ENCODE data around the gene ATP6V0A1. TPM values are rescaled to one million over a fixed set of nuclear protein-coding genes. Genes with fewer than 3 reads are reported as not detected.
A peak's percentile ranks its signal among the peaks of the same experiment; 100 is the strongest.
"Not testable (repeated sequence)": the region's sequence is repeated elsewhere in the genome, so short reads cannot be mapped to it uniquely, and the experiment has no call there.

Gene ATP6V0A1
- total RNA-seq, 2 donors from 2014 or later = 14.6 to 44.3 TPM

GRCh38 chr17:42527932-42528331 is 69.3 kb downstream of the ATP6V0A1 start:
- H3K4me3 Mint-ChIP-seq = no peak overlapping the region
- no peak overlapping the region for H3K27ac Mint-ChIP-seq
- H3K27me3 Mint-ChIP-seq = no peaks in the 10 kb centered on the region
- no peaks in the 10 kb centered on the region for H3K36me3 Mint-ChIP-seq (ENCODE audit: low read depth)
- peaks cover 10% of the 10 kb centered on the region for H3K4me1 Mint-ChIP-seq
- no peak for ATAC-seq (replicated peaks)
- no peaks in the 10 kb centered on the region for H3K9me3 Mint-ChIP-seq

- no peak overlapping the region for H3K27ac Mint-ChIP-seq
- H3K4me3 Mint-ChIP-seq = no peak overlapping the region
- H3K27me3 Mint-ChIP-seq = no peaks in the 10 kb centered on the region
- no peaks in the 10 kb centered on the region for H3K36me3 Mint-ChIP-seq (ENCODE audit: low read depth)
- H3K9me3 Mint-ChIP-seq = no peaks in the 10 kb centered on the region
- ATAC-seq (replicated peaks) = no peak
- peaks cover 10% of the 10 kb centered on the region for H3K4me1 Mint-ChIP-seq
Measured at GRCh38 chr17:42529061-42529460, 70.4 kb downstream of the ATP6V0A1 start.

GRCh38 chr17:42530952-42531454 is 72.3 kb downstream of the ATP6V0A1 start:
- Mint-ChIP-seq H3K4me3 (peak overlapping the region; percentile 78), H3K36me3 (ENCODE audit: low read depth) (no peaks in the 10 kb centered on the region), H3K4me1 (peaks cover 16% of the 10 kb centered on the region), H3K9me3 (no peaks in the 10 kb centered on the region), H3K27ac (no peak overlapping the region), H3K27me3 (no peaks in the 10 kb centered on the region)
- no peak for ATAC-seq (replicated peaks)

GRCh38 chr17:42531455-42532354 is 73.0 kb downstream of the ATP6V0A1 start:
- ATAC-seq (replicated peaks) = peak; percentile 33
- peak overlapping the region; percentile 78 for H3K4me3 Mint-ChIP-seq

GRCh38 chr17:42535155-42536047 is 76.7 kb downstream of the ATP6V0A1 start:
- Mint-ChIP-seq H3K27me3 (no peaks in the 10 kb centered on the region), H3K4me1 (peaks cover 18% of the 10 kb centered on the region), H3K36me3 (ENCODE audit: low read depth) (no peaks in the 10 kb centered on the region), H3K9me3 (no peaks in the 10 kb centered on the region), H3K4me3 (peak overlapping the region; percentile 90), H3K27ac (peak overlapping the region; percentile 86)
- peak; percentile 2 for ATAC-seq (replicated peaks)

More at GRCh38 chr17:42531455-42532354, 73.0 kb downstream of the ATP6V0A1 start:
- Mint-ChIP-seq H3K4me1 (peaks cover 16% of the 10 kb centered on the region), H3K9me3 (no peaks in the 10 kb centered on the region), H3K36me3 (ENCODE audit: low read depth) (no peaks in the 10 kb centered on the region), H3K27me3 (no peaks in the 10 kb centered on the region), H3K27ac (peak overlapping the region; percentile 59)

- ATAC-seq (replicated peaks) = peak; percentile 94
- Mint-ChIP-seq H3K4me3 (peak within 1 kb of the TSS; percentile 90), H3K4me1 (peaks cover 21% of the 10 kb centered on the region), H3K27ac (peak within 1 kb of the TSS; percentile 86), H3K9me3 (no peaks in the 10 kb centered on the region), H3K27me3 (no peaks in the 10 kb centered on the region), H3K36me3 (ENCODE audit: low read depth) (no peaks in the 10 kb centered on the region)
Measured at GRCh38 chr17:42536048-42536371, 77.3 kb downstream of the ATP6V0A1 start, which contains the start of gene NAGLU. Gene NAGLU, plus strand, starts transcription at chr17:42536241. Its CDS starts 32 bp downstream, at chr17:42536273.

- Mint-ChIP-seq H3K4me1 (peaks cover 26% of the 10 kb centered on the region), H3K27me3 (no peaks in the 10 kb centered on the region), H3K4me3 (peak overlapping the region; percentile 90), H3K9me3 (no peaks in the 10 kb centered on the region), H3K27ac (peak overlapping the region; percentile 69), H3K36me3 (ENCODE audit: low read depth) (no peaks in the 10 kb centered on the region)
- peak; percentile 86 for ATAC-seq (replicated peaks)
Measured at GRCh38 chr17:42536372-42537155, 77.9 kb downstream of the ATP6V0A1 start.

- ATAC-seq (replicated peaks) = no peak
- peaks cover 26% of the 10 kb centered on the region for H3K4me1 Mint-ChIP-seq
- peak overlapping the region; percentile 90 for H3K4me3 Mint-ChIP-seq
- no peaks in the 10 kb centered on the region for H3K36me3 Mint-ChIP-seq (ENCODE audit: low read depth)
- no peaks in the 10 kb centered on the region for H3K27me3 Mint-ChIP-seq
- H3K27ac Mint-ChIP-seq = no peak overlapping the region
- no peaks in the 10 kb centered on the region for H3K9me3 Mint-ChIP-seq
Measured at GRCh38 chr17:42537156-42537805, 78.6 kb downstream of the ATP6V0A1 start.

GRCh38 chr17:42537826-42538451 is 79.3 kb downstream of the ATP6V0A1 start:
- H3K36me3 Mint-ChIP-seq (ENCODE audit: low read depth) = no peaks in the 10 kb centered on the region
- no peak for ATAC-seq (replicated peaks)
- H3K4me3 Mint-ChIP-seq = peak overlapping the region; percentile 90
- no peak overlapping the region for H3K27ac Mint-ChIP-seq
- peaks cover 26% of the 10 kb centered on the region for H3K4me1 Mint-ChIP-seq
- no peaks in the 10 kb centered on the region for H3K9me3 Mint-ChIP-seq
- H3K27me3 Mint-ChIP-seq = no peaks in the 10 kb centered on the region

- ATAC-seq (replicated peaks) = no peak
- Mint-ChIP-seq H3K27ac (no peak overlapping the region), H3K27me3 (no peaks in the 10 kb centered on the region), H3K36me3 (ENCODE audit: low read depth) (no peaks in the 10 kb centered on the region), H3K9me3 (no peaks in the 10 kb centered on the region), H3K4me1 (peaks cover 26% of the 10 kb centered on the region), H3K4me3 (peak overlapping the region; percentile 90)
Measured at GRCh38 chr17:42538482-42538881, 79.8 kb downstream of the ATP6V0A1 start.

GRCh38 chr17:42540558-42540957 is 81.9 kb downstream of the ATP6V0A1 start:
- Mint-ChIP-seq H3K27ac (peak overlapping the region; percentile 77), H3K4me3 (peak overlapping the region; percentile 62), H3K4me1 (peaks cover 24% of the 10 kb centered on the region)
- ATAC-seq (replicated peaks); H3K36me3 Mint-ChIP-seq (ENCODE audit: low read depth); H3K27me3 Mint-ChIP-seq; H3K9me3 Mint-ChIP-seq: not testable (repeated sequence)

GRCh38 chr17:42541041-42541833 is 82.6 kb downstream of the ATP6V0A1 start:
- peaks cover 21% of the 10 kb centered on the region for H3K4me1 Mint-ChIP-seq
- no peaks in the 10 kb centered on the region for H3K9me3 Mint-ChIP-seq
- no peaks in the 10 kb centered on the region for H3K27me3 Mint-ChIP-seq
- H3K4me3 Mint-ChIP-seq = peak overlapping the region; percentile 62
- ATAC-seq (replicated peaks) = peak; percentile 47
- peak overlapping the region; percentile 77 for H3K27ac Mint-ChIP-seq
- no peaks in the 10 kb centered on the region for H3K36me3 Mint-ChIP-seq (ENCODE audit: low read depth)

Data from activated T-helper 17 cell treated with anti-CD3 and anti-CD28 coated beads, Interleukin-2, amount 50 U/mL, for 72 hours (primary cell).